ENCODE measurements around the gene SPNS3. TPM values are rescaled to one million over a fixed set of nuclear protein-coding genes. Genes with fewer than 3 reads are reported as not detected.

SPNS3 gene
- total and polyA plus RNA-seq, 9 donors: 0.06 to 0.80 (median 0.20) TPM; not detected in 4

DNA sequence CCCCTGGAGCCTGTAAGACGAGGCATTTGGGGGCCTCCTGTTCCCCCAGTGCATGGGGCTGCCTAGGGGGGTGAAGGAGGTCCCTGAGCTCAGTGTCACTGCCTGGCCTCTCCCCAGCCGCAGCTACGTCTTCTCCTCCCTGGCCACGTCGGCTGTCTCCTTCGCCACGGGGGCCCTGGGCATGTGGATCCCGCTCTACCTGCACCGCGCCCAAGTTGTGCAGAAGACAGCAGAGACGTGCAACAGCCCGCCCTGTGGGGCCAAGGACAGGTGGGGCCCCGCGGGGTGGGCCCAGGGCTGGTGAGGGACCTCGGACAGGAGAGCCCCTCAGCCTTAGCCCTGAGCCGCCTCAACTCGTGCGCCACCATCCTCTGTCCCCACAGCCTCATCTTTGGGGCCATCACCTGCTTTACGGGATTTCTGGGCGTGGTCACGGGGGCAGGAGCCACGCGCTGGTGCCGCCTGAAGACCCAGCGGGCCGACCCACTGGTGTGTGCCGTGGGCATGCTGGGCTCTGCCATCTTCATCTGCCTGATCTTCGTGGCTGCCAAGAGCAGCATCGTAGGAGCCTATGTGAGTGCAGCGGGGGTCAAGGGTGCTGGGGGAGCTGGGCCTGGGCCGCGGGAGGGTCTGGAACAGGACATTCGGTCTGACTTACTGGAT lies 99.3 kb downstream of the SPNS3 start:
- no peaks in the 10 kb centered on the region for H3K27me3 ChIP-seq
- WGBS, 3 donors: 84 to 93% (median 89%) methylated on average over 28 to 33 of the region's 33 CpGs
- no peak overlapping the region for H3K4me3 ChIP-seq
- H3K27ac ChIP-seq: no peak overlapping the region
- no peaks in the 10 kb centered on the region for H3K9me3 ChIP-seq
- H3K36me3 ChIP-seq: no peaks in the 10 kb centered on the region
- TF ChIP-seq, protein P1, sequence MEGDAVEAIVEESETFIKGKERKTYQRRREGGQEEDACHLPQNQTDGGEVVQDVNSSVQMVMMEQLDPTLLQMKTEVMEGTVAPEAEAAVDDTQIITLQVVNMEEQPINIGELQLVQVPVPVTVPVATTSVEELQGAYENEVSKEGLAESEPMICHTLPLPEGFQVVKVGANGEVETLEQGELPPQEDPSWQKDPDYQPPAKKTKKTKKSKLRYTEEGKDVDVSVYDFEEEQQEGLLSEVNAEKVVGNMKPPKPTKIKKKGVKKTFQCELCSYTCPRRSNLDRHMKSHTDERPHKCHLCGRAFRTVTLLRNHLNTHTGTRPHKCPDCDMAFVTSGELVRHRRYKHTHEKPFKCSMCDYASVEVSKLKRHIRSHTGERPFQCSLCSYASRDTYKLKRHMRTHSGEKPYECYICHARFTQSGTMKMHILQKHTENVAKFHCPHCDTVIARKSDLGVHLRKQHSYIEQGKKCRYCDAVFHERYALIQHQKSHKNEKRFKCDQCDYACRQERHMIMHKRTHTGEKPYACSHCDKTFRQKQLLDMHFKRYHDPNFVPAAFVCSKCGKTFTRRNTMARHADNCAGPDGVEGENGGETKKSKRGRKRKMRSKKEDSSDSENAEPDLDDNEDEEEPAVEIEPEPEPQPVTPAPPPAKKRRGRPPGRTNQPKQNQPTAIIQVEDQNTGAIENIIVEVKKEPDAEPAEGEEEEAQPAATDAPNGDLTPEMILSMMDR (IDR thresholded peaks at IDR 0.05): no peak
- TF ChIP-seq EP300 (IDR thresholded peaks at IDR 0.05) (no peak), POLR2A (IDR thresholded peaks at IDR 0.05) (no peak)
- no peak for DNase-seq
- H3K4me1 ChIP-seq (ENCODE audit: insufficient read depth): peaks cover 13% of the 10 kb centered on the region
- intact Hi-C loops (cut with DNase I): no loop called here

DNA sequence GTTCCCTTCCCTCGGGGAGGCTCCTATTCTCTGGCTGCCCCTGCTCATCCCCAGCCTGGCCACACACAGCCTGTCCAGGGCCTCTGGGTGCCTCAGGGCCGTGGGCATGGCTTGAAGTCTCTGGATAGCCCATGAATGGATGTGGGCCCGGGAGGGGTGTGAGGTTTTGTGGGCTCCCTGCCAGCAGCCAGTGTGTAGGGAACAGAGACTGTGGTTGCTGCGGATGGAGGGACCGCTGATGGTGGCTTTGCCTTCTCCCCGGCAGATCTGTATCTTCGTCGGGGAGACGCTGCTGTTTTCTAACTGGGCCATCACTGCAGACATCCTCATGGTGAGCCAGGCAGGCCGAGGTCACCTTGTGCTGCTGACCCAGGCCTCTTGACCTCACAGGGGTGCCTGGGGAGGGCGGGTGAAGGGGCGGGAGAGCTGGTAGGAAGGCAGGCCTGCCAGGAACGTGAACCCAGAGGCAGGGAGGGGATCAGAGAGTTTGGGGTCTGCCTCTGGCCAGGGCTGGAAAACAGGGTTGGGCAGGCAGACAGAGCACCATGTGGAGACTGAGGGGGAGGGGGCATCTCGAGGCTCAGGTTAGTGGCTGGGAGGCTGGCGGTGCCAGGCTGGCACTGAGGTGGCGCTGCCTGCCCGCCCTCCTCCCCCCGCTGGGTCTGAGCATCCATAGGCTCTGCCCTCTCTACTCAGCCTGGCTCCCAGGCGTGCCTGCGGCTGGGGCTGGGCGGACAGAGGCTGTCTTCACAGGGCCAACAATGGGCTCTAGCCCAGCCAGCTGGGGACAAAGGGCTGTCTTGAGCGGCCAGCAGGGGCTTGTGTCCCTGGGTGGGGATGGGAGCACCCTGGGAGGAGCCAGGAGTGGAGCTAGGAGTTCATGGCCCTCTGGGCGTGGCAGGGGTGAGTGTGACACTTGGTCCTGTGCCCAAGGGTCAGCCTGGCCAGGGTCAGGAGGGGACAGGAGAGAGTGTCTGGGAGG lies 100.1 kb downstream of the SPNS3 start:
- Histone ChIP-seq H3K27me3 (no peaks in the 10 kb centered on the region), H3K9me3 (no peaks in the 10 kb centered on the region), H3K4me3 (no peak overlapping the region), H3K27ac (no peak overlapping the region), H3K4me1 (ENCODE audit: insufficient read depth) (peaks cover 14% of the 10 kb centered on the region), H3K36me3 (no peaks in the 10 kb centered on the region)
- DNase-seq: peak in 1 of 5 donors; percentile 46
- WGBS, 3 donors: 65 to 74% (median 68%) methylated on average over 23 of the region's 23 CpGs
- intact Hi-C loops (cut with DNase I): no loop called here
- TF ChIP-seq, protein P1 (IDR thresholded peaks at IDR 0.05): no peak
- TF ChIP-seq EP300 (IDR thresholded peaks at IDR 0.05) (no peak), POLR2A (IDR thresholded peaks at IDR 0.05) (no peak)

DNA sequence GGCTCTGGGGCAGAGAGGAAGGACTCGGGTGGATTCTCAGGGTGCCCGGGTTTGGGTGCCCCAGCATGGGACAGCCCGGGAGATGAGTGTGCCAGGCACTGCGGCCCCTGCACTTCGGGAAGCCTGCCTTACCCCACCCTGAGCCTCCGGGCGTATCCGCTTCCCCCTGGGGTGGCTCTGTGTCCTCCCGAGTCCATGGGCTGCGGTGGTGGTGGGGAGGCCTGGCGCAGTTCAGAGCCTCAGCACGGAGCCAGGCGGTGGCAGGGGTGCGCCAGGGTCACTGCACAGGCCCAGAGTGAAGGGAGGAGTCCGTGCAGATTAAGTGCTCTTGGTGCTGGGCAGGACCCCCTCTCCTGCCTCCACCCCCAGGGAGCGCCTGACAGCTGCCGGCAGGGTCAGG lies 100.8 kb downstream of the SPNS3 start:
- Histone ChIP-seq H3K9me3 (no peaks in the 10 kb centered on the region), H3K4me3 (no peak overlapping the region), H3K4me1 (ENCODE audit: insufficient read depth) (peaks cover 14% of the 10 kb centered on the region), H3K36me3 (no peaks in the 10 kb centered on the region), H3K27me3 (no peaks in the 10 kb centered on the region), H3K27ac (no peak overlapping the region)
- TF ChIP-seq, protein P1 (IDR thresholded peaks at IDR 0.05): no peak
- TF ChIP-seq EP300 (IDR thresholded peaks at IDR 0.05) (no peak), POLR2A (IDR thresholded peaks at IDR 0.05) (no peak)
- peak in 1 of 5 donors; percentile 39 for DNase-seq
- intact Hi-C loops (cut with DNase I): no loop called here
- whole genome bisulfite sequencing, 3 donors: 62 to 76% (median 75%) methylated on average over 14 to 17 of the region's 17 CpGs

DNA sequence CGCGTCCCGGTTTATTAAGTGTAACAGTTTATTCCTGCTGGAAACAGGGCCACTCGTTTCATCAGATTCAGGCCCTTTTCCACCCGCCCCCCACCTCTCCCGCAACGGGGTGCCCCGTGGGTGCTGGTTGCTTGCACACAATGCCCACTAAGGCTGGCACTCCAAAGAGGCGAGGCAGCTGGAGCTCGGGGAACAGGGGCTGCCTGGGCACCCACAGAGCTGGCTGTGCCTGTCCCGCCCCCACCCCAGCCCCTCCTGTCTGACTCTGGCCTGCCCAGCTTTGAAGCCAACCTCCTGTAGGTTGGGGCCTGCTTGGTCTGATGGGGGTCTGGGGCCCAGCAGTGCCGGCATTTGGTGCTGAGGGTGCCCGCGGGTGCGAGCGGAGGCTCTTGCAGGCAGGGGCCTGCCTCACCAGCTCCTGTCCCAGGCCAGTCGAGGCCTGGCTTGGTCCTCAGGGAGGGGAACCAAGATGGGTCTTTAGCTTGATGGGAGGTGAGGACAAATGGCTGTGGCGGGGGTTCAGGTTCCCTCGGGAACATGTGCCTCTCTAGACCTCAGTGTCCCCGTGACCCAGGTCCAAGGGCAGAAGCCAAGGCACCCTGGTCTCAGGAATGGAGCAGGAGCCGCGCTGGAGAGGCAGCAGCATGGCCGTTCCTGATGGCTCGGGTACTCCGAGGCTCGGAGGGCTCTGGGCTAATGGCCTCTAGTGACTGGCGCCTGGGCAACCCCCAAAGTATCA lies 101.4 kb downstream of the SPNS3 start:
- Histone ChIP-seq H3K4me1 (ENCODE audit: insufficient read depth) (peaks cover 14% of the 10 kb centered on the region), H3K27me3 (no peaks in the 10 kb centered on the region), H3K9me3 (no peaks in the 10 kb centered on the region), H3K36me3 (no peaks in the 10 kb centered on the region), H3K27ac (no peak overlapping the region), H3K4me3 (no peak overlapping the region)
- no peak for TF ChIP-seq POLR2A (IDR thresholded peaks at IDR 0.05)
- WGBS, 3 donors: 64 to 82% (median 71%) methylated on average over 22 to 27 of the region's 27 CpGs
- intact Hi-C loops (cut with DNase I): no loop called here
- peak in 2 of 5 donors; percentile 26 to 38 for DNase-seq
